Neuronal stem cell (in vitro differentiated cells): ENCODE measurements around the gene IFNL3.

Source experiments
- DNase-seq: peaks from one replicate; pipeline ENCODE4 v3.0.0-alpha.2; 2013; ENCODE audit warnings: low spot score
- H2AFZ ChIP-seq: one replicate; pipeline ENCODE4 v1.6.1; 2013; ENCODE audit warnings: mild to moderate bottlenecking, low read length, inconsistent platforms
- H2AK5ac ChIP-seq: 2 replicates; pipeline ENCODE4 v1.6.1; 2013; ENCODE audit warnings: low read depth, mild to moderate bottlenecking, inconsistent platforms, low read length, moderate library complexity, mixed read lengths
- H2BK120ac ChIP-seq: 2 replicates; pipeline ENCODE4 v1.6.1; 2013; ENCODE audit warnings: low read depth, mild to moderate bottlenecking, inconsistent platforms, low read length, moderate library complexity, mixed read lengths
- H2BK12ac ChIP-seq: one replicate; pipeline ENCODE4 v1.6.1; 2013; ENCODE audit warnings: low read length, inconsistent platforms
- H2BK15ac ChIP-seq: 2 replicates; pipeline ENCODE4 v1.6.1; 2013; ENCODE audit warnings: mild to moderate bottlenecking, low read length, inconsistent platforms, mixed read lengths
- H2BK5ac ChIP-seq: one replicate; pipeline ENCODE4 v1.6.1; 2013; ENCODE audit warnings: inconsistent platforms, mild to moderate bottlenecking, low read length, moderate library complexity
- H3K14ac ChIP-seq: one replicate; pipeline ENCODE4 v1.6.1; 2013; ENCODE audit warnings: low read length, inconsistent platforms
- H3K18ac ChIP-seq: 2 replicates; pipeline ENCODE4 v1.6.1; 2013; ENCODE audit warnings: low read length, inconsistent platforms
- H3K23ac ChIP-seq: 2 replicates; pipeline ENCODE4 v1.6.1; 2013; ENCODE audit warnings: low read depth, mild to moderate bottlenecking, mixed read lengths, low read length, inconsistent platforms; ENCODE audit not compliant: poor library complexity
- H3K27ac ChIP-seq: replicated peaks from 3 replicates; pipeline ENCODE4 v1.5.1; 2013; ENCODE audit warnings: low read length, inconsistent platforms
- H3K27me3 ChIP-seq, 3 experiments: 2 replicates each; pipeline ENCODE4 v1.6.1; 2013; ENCODE audit warnings: low read length in 3 of 3, mild to moderate bottlenecking in 2 of 3, inconsistent platforms in 1 of 3, low read depth in 1 of 3, mixed read lengths in 1 of 3, moderate library complexity in 1 of 3; ENCODE audit not compliant: control insufficient read depth in 3 of 3, insufficient read depth in 3 of 3
- H3K36me3 ChIP-seq, 2 donors: replicated peaks in 1 of 2; 2 replicates each; pipeline ENCODE4 v1.6.1; 2013; ENCODE audit warnings: low read length in 2 of 2; ENCODE audit not compliant: control insufficient read depth in 2 of 2, insufficient read depth in 2 of 2
- H3K4ac ChIP-seq: 2 replicates; pipeline ENCODE4 v1.6.1; 2013; ENCODE audit warnings: inconsistent platforms, mild to moderate bottlenecking, low read length, moderate library complexity
- H3K4me1 ChIP-seq, 2 donors: 1 replicate in 1 of 2; 2 replicates in 1 of 2; pipeline ENCODE4 v1.6.1; 2013; ENCODE audit warnings: low read length in 2 of 2, low read depth in 1 of 2; ENCODE audit not compliant: control insufficient read depth in 2 of 2, insufficient read depth in 1 of 2
- H3K4me2 ChIP-seq: one replicate; pipeline ENCODE4 v1.6.1; 2013; ENCODE audit warnings: mild to moderate bottlenecking, low read length, inconsistent platforms; ENCODE audit not compliant: insufficient read depth, poor library complexity, severe bottlenecking
- H3K4me3 ChIP-seq, 2 donors: 2 replicates each; pipeline ENCODE4 v1.5.1; 2013; ENCODE audit warnings: low read length in 2 of 2, mild to moderate bottlenecking in 2 of 2, inconsistent platforms in 1 of 2, moderate library complexity in 1 of 2
- H3K79me1 ChIP-seq: one replicate; pipeline ENCODE4 v1.6.1; 2013; ENCODE audit warnings: low read depth, mild to moderate bottlenecking, inconsistent platforms, low read length, moderate library complexity
- H3K9ac ChIP-seq: one replicate; pipeline ENCODE4 v1.6.1; 2013; ENCODE audit warnings: mild to moderate bottlenecking, low read depth, low read length, inconsistent platforms; ENCODE audit not compliant: poor library complexity
- H3K9me3 ChIP-seq, 2 donors: replicated peaks in 1 of 2; 2 replicates each; pipeline versions ENCODE3 to v1.6.1; 2013; ENCODE audit warnings: low read length in 2 of 2, mild to moderate bottlenecking in 2 of 2, inconsistent platforms in 1 of 2, low read depth in 1 of 2, mixed read lengths in 1 of 2, moderate library complexity in 1 of 2; ENCODE audit not compliant: control insufficient read depth in 2 of 2, insufficient read depth in 1 of 2
- H4K8ac ChIP-seq: one replicate; pipeline ENCODE4 v1.6.1; 2013; ENCODE audit warnings: low read depth, mild to moderate bottlenecking, inconsistent platforms, low read length, moderate library complexity
- H4K91ac ChIP-seq: one replicate; pipeline ENCODE4 v1.6.1; 2013; ENCODE audit warnings: low read length, low read depth, mild to moderate bottlenecking, inconsistent platforms; ENCODE audit not compliant: poor library complexity
- WGBS, 2 donors: extraction: QIAGEN DNeasy Blood & Tissue Kit; methylation state at CpG; one replicate each; pipeline ENCODE4 v1.1.7; 2013; ENCODE audit warnings: missing lambda C conversion rate in 2 of 2, mixed read lengths in 1 of 2; ENCODE audit not compliant: insufficient read length in 2 of 2, insufficient replicate concordance in 1 of 2; ENCODE audit errors: extremely low coverage in 2 of 2; 5-methylcytosine and 5-hydroxymethylcytosine counted together

Gene IFNL3

DNA sequence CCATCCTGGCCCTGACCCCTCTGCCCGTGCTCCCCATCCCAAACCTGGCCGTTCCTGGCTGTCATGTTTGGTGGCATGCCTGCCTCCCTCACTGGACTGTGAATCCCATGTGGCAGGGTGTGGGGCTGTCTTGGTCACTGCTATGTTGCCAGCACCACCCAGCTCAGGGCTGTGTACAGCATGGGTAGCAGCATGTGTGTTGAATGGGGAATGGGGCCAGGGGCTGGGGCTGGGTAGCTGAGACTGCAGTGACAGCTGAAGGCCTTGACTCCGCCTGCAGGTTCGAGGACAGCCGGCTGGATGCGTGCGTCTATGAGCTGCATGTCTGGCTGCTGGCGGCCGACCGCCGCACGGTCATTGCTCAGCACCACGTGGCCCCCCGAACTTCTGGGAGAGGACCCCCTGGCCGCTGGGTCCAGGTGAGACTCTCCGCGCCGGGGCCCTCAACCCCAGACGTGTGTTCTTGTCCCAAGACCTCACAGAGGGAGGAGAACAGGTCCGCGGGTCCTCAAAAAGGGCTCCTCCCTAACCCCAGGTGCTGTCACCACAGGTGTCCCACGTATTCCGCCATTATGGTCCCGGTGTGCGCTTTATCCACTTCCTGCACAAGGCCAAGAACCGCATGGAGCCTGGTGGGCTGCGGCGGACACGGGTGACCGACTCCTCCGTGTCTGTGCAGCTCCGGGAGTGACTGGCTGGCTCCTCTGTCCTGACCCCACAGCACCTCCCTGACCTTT is 44.6 kb downstream of the IFNL3 start:
- no peaks in the 10 kb centered on the region for H3K36me3 ChIP-seq
- H3K27ac ChIP-seq: no peak overlapping the region
- no peak overlapping the region for H3K4me3 ChIP-seq
- peaks cover 1% of the 10 kb centered on the region for H3K79me1 ChIP-seq
- peaks cover 6 to 11% of the 10 kb centered on the region in 2 donors for H3K4me1 ChIP-seq
- H2AK5ac ChIP-seq: peak overlapping the region; percentile 82
- no peak overlapping the region for H2BK15ac ChIP-seq
- no peak overlapping the region for H2BK120ac ChIP-seq
- DNase-seq: no peak
- no peak overlapping the region for H2AFZ ChIP-seq
- no CpG with 5 or more reads among the region's 32 CpGs for WGBS, 2 donors
- peak overlapping the region; percentile 49 for H2BK12ac ChIP-seq
- H3K4ac ChIP-seq: no peak overlapping the region
- H3K9me3 ChIP-seq: no peaks in the 10 kb centered on the region
- H3K27me3 ChIP-seq: peaks cover 3 to 45% (median 27%) of the 10 kb centered on the region in 3 experiments
- no peak overlapping the region for H3K18ac ChIP-seq
- no peak overlapping the region for H3K23ac ChIP-seq
- H3K4me2 ChIP-seq: no peak overlapping the region
- H4K8ac ChIP-seq: peak overlapping the region; percentile 8
- no peak overlapping the region for H4K91ac ChIP-seq
- H2BK5ac ChIP-seq: no peak overlapping the region
- H3K14ac ChIP-seq: no peak overlapping the region
- H3K9ac ChIP-seq: no peak overlapping the region

DNA sequence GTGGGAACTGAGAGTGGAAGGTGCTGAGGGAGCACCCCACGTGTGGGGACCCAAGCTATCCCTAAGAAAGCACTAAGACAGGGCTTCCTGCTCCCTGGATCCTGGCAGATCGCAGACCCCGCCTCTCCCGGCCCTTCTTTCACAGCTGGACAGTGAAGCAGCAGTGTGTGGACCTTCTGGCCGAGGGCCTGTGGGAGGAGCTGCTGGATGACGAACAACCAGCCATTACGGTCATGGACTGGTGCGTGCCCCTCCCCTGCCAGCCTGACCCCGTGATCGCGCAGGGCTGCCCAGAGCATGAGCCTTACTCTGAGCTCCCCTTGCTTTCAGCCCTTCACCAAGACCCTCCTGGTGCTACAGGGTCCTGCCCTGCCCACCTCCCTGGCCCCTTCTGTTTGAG is 45.8 kb downstream of the IFNL3 start:
- Histone ChIP-seq H3K9ac (no peak overlapping the region), H2AFZ (peak overlapping the region; percentile 86), H2BK12ac (no peak overlapping the region), H3K4me1 (peaks cover 6 to 12% of the 10 kb centered on the region in 2 donors), H3K27me3 (peaks cover 3 to 53% (median 26%) of the 10 kb centered on the region in 3 experiments), H3K9me3 (no peaks in the 10 kb centered on the region), H4K91ac (no peak overlapping the region), H3K79me1 (peaks cover 1% of the 10 kb centered on the region), H3K4ac (no peak overlapping the region), H3K18ac (no peak overlapping the region), H4K8ac (no peak overlapping the region), H3K14ac (no peak overlapping the region), H2BK15ac (peak overlapping the region; percentile 32), H3K27ac (no peak overlapping the region), H2BK5ac (no peak overlapping the region), H2BK120ac (no peak overlapping the region), H3K36me3 (no peaks in the 10 kb centered on the region), H3K4me2 (no peak overlapping the region), H2AK5ac (no peak overlapping the region), H3K4me3 (peak overlapping the region in 1 of 2 donors; percentile 5), H3K23ac (no peak overlapping the region)
- no CpG with 5 or more reads among the region's 11 CpGs for WGBS, 2 donors
- DNase-seq: no peak

DNA sequence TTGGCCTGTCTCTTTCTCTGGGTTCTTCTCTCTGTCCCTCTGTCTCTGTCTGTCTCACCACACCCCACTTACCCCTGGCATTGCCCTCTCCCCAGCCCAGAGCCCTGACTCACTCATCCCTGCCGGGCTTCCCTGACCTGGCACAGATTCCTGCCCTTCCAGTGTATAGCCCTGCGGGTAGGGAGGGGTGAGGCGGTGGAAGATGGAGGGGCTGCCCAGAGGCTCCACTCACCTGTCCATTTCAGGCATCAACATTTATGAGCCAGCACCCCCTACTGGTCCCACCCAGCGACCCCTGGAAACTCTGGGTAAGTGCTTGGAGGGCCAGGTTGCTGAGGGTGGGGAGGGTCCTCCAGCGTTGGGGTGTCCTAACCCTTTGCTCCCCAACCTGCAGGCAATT is 47.0 kb downstream of the IFNL3 start:
- Histone ChIP-seq H3K14ac (no peak overlapping the region), H3K4ac (no peak overlapping the region), H2AFZ (no peak overlapping the region), H4K8ac (no peak overlapping the region), H4K91ac (no peak overlapping the region), H3K4me3 (no peak overlapping the region), H2BK12ac (no peak overlapping the region), H2BK120ac (no peak overlapping the region), H3K79me1 (peaks cover 1% of the 10 kb centered on the region), H3K27me3 (peaks cover 3 to 58% (median 26%) of the 10 kb centered on the region in 3 experiments), H3K9me3 (no peaks in the 10 kb centered on the region), H3K18ac (no peak overlapping the region), H2BK15ac (no peak overlapping the region), H2AK5ac (peak overlapping the region; percentile 3), H3K23ac (peak overlapping the region; percentile 57), H3K27ac (no peak overlapping the region), H3K36me3 (no peaks in the 10 kb centered on the region), H3K4me2 (no peak overlapping the region), H3K9ac (no peak overlapping the region), H3K4me1 (peaks cover 6 to 16% of the 10 kb centered on the region in 2 donors), H2BK5ac (no peak overlapping the region)
- WGBS, 2 donors: no CpG with 5 or more reads among the region's 5 CpGs
- no peak for DNase-seq

DNA sequence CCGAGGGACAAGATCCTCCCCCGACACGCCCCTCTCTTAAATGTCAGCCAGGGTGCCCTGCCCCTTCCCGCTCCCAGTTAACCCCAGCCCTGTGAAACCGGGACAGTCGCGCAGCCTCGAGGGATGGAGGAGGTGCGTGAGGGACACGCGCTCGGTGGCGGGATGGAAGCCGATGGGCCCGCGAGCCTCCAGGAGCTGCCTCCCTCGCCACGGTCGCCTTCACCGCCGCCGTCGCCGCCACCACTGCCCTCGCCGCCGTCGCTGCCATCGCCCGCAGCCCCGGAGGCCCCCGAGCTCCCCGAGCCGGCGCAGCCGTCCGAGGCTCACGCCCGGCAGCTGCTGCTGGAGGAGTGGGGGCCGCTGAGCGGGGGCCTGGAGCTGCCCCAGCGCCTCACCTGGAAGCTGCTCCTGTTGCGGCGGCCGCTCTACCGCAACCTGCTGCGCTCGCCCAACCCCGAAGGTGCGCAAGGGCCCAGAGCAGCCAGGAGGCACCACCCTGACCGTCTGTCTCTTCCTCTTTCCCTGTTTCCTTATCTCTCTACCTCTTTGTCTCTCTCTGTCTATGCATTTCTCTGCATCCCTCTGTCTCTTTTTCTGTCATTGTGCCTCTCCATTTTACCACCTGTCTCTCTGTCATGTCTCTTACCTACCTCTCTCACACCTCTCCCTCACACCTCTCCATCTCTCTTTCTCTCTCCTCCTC is 47.8 kb downstream of the IFNL3 start, which contains the start of gene NCCRP1:
Gene NCCRP1, plus strand, starts transcription at position 105 of the 703 bp plus-strand sequence. Its CDS starts 19 bp downstream, at position 124.
- Histone ChIP-seq H2BK15ac (peak within 1 kb of the TSS; percentile 89), H3K4me2 (peak within 1 kb of the TSS; percentile 84), H3K14ac (no peak within 1 kb of the TSS), H3K18ac (peak within 1 kb of the TSS; percentile 93), H2AFZ (peak within 1 kb of the TSS; percentile 87), H2AK5ac (peak within 1 kb of the TSS; percentile 93), H3K79me1 (peaks cover 1% of the 10 kb centered on the region), H3K36me3 (no peaks in the 10 kb centered on the region), H2BK5ac (no peak within 1 kb of the TSS), H2BK12ac (peak within 1 kb of the TSS; percentile 63), H3K27ac (no peak within 1 kb of the TSS), H3K9ac (peak within 1 kb of the TSS; percentile 56), H4K8ac (peak within 1 kb of the TSS; percentile 43), H3K27me3 (peaks cover 3 to 58% (median 26%) of the 10 kb centered on the region in 3 experiments), H3K4me3 (peak within 1 kb of the TSS; percentile 8 to 19), H4K91ac (peak within 1 kb of the TSS; percentile 53), H2BK120ac (no peak within 1 kb of the TSS), H3K4me1 (peaks cover 6 to 16% of the 10 kb centered on the region in 2 donors), H3K9me3 (no peaks in the 10 kb centered on the region), H3K4ac (no peak within 1 kb of the TSS), H3K23ac (peak within 1 kb of the TSS; percentile 94)
- no CpG with 5 or more reads among the region's 51 CpGs for WGBS, 2 donors
- peak; percentile 62 for DNase-seq
